ENCODE data around the gene DMBX1.

Gene DMBX1

GRCh38 chr1:46523496-46524353 lies 34.1 kb downstream of the DMBX1 start:
- DNase-seq (ENCODE audit: low read depth): no peak
- H3K4me3 ChIP-seq (ENCODE audit: control insufficient read depth, low read depth, low read length): no peak overlapping the region
- TF ChIP-seq, protein P1, sequence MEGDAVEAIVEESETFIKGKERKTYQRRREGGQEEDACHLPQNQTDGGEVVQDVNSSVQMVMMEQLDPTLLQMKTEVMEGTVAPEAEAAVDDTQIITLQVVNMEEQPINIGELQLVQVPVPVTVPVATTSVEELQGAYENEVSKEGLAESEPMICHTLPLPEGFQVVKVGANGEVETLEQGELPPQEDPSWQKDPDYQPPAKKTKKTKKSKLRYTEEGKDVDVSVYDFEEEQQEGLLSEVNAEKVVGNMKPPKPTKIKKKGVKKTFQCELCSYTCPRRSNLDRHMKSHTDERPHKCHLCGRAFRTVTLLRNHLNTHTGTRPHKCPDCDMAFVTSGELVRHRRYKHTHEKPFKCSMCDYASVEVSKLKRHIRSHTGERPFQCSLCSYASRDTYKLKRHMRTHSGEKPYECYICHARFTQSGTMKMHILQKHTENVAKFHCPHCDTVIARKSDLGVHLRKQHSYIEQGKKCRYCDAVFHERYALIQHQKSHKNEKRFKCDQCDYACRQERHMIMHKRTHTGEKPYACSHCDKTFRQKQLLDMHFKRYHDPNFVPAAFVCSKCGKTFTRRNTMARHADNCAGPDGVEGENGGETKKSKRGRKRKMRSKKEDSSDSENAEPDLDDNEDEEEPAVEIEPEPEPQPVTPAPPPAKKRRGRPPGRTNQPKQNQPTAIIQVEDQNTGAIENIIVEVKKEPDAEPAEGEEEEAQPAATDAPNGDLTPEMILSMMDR (conservative IDR thresholded peaks at IDR 0.05; ENCODE audit: control insufficient read depth, insufficient read depth, low read depth, low read length): no peak

DNA sequence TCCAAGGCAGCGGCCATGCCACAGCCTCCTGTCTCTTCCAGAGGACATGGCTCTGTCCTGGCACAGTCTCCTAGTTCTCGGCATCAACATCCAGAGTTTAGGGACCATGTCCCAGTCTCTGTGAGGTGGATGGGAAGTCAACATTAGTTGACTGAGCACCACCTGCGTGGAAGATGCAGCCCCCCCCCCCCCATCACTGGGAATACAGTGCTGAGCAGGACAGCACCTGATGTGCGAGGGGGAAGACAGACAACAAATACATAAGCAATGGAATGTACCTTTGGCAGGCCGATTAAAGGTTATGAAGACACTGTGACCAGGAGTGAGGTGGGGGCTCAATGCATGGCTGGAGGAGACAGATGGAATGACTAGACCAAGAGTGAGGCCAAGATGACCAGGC lies 35.2 kb downstream of the DMBX1 start:
- no peak overlapping the region for H3K4me3 ChIP-seq (ENCODE audit: control insufficient read depth, low read depth, low read length)
- DNase-seq (ENCODE audit: low read depth): no peak
- TF ChIP-seq, protein P1 (conservative IDR thresholded peaks at IDR 0.05; ENCODE audit: control insufficient read depth, insufficient read depth, low read depth, low read length): no peak

- TF ChIP-seq, protein P1 (conservative IDR thresholded peaks at IDR 0.05; ENCODE audit: control insufficient read depth, insufficient read depth, low read depth, low read length): no peak
- H3K4me3 ChIP-seq (ENCODE audit: control insufficient read depth, low read depth, low read length): no peak overlapping the region
- DNase-seq (ENCODE audit: low read depth): no peak
Measured at GRCh38 chr1:46525253-46525983, 35.8 kb downstream of the DMBX1 start.

DNA sequence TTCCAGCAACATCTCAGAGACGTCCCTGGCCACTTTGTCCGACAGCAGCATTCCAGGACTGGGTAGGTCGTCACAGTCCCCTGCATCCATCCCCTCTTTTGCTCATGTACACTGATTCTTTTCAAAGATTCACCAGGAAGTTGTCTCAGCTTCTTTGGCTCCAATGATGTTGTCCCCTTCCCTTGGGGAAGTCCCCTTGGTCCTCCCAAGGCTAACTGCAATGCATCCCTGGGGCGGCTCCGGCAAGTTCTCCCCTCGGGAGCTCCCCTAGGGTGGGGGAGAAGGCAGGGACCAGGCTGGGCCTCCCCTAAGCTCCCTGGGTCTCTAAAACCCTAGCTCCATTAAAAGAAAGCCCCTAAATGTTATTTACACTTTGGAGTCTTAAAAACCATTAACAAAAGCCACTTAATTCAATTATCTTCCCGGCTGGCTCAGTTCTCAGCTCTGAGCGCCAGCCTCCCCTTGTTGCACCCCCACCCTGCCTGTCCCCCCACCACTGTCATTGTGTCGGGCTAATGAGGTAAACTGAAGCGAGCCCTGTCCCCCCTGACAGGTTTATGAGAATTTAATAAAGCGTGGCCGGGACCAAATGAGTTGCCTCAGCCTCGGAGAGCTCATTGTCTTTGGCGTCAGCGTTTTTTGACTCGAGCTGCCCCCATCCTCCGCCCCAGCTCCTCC lies 36.5 kb downstream of the DMBX1 start:
- DNase-seq (ENCODE audit: low read depth): no peak
- TF ChIP-seq, protein P1 (conservative IDR thresholded peaks at IDR 0.05; ENCODE audit: control insufficient read depth, insufficient read depth, low read depth, low read length): no peak
- H3K4me3 ChIP-seq (ENCODE audit: control insufficient read depth, low read depth, low read length): no peak overlapping the region

- no peak for DNase-seq (ENCODE audit: low read depth)
Measured at GRCh38 chr1:46526691-46527291, 37.2 kb downstream of the DMBX1 start.

More at GRCh38 chr1:46526691-46527291, 37.2 kb downstream of the DMBX1 start:
- H3K4me3 ChIP-seq (ENCODE audit: control insufficient read depth, low read depth, low read length): no peak overlapping the region
- TF ChIP-seq, protein P1 (conservative IDR thresholded peaks at IDR 0.05; ENCODE audit: control insufficient read depth, insufficient read depth, low read depth, low read length): no peak

Measured in fibroblast of mammary gland (primary cell).